ENCODE data around the gene COL11A2. TPM values are rescaled to one million over a fixed set of nuclear protein-coding genes. Genes with fewer than 3 reads are reported as not detected.

COL11A2 gene
- total and polyA plus RNA-seq, 2 donors (not counting 3 experiments of a cell fraction or from before 2014, with no cell fraction given) = 0.65 to 1.3 TPM

- TF ChIP-seq JUN (IDR thresholded peaks at IDR 0.05; ENCODE audit: borderline replicate concordance, insufficient read depth, insufficient read length, low read depth) = no peak
- TF ChIP-seq MAX (IDR thresholded peaks at IDR 0.05; ENCODE audit: insufficient read depth, insufficient read length) = no peak
- TF ChIP-seq CTCF (IDR thresholded peaks at IDR 0.05; ENCODE audit: extremely low read depth in 1 of 2, insufficient read depth in 1 of 2, low read depth in 1 of 2, low read length in 2 of 2) = no peak
- TF ChIP-seq POLR2A (IDR thresholded peaks at IDR 0.05; ENCODE audit: low read depth, low read length) = no peak
- no peak for TF ChIP-seq MYC (IDR thresholded peaks at IDR 0.05; ENCODE audit: low read depth, low read length)
- TF ChIP-seq EZH2 (IDR thresholded peaks at IDR 0.05; ENCODE audit: borderline replicate concordance, low read depth, low read length, severe bottlenecking) = no peak
- no peak overlapping the region for H2AFZ ChIP-seq (ENCODE audit: low read depth, low read length)
- no peaks in the 10 kb centered on the region for H3K36me3 ChIP-seq (ENCODE audit: control insufficient read depth in 2 of 2, extremely low read depth in 1 of 2, insufficient read depth in 2 of 2, low read length in 2 of 2)
- H3K27ac ChIP-seq (ENCODE audit: insufficient read depth, low read depth, low read length) = no peak overlapping the region
- BruUV-seq (replicated peaks) = no TSS peak
- ChIA-PET CTCF (no interaction called here), POLR2A (no interaction called here)
- H3K9me1 ChIP-seq (replicated peaks; ENCODE audit: control insufficient read depth, extremely low read depth, insufficient read depth, low read length) = no peaks in the 10 kb centered on the region
- intact Hi-C loops (cut with micrococcal nuclease) = no loop called here
- no peak overlapping the region for H3K4me3 ChIP-seq (replicated peaks in 1 of 3; ENCODE audit: insufficient read depth in 1 of 3, low read depth in 1 of 3, low read length in 3 of 3)
- no peak for FAIRE-seq
- dilution Hi-C loops (cut with MboI; ENCODE audit: extremely low pct_ligation_motif_present, low sequenced_read_pairs) = no loop called here
- H3K4me1 ChIP-seq (ENCODE audit: control insufficient read depth, extremely low read depth, insufficient read depth, low read length) = no peaks in the 10 kb centered on the region
- peaks cover 21 to 31% of the 10 kb centered on the region in 2 experiments for H3K27me3 ChIP-seq (ENCODE audit: control insufficient read depth in 2 of 2, insufficient read depth in 2 of 2, low read length in 2 of 2)
- no peak overlapping the region for H3K4me2 ChIP-seq (ENCODE audit: insufficient read depth, low read length)
- no peaks in the 10 kb centered on the region for H3K9me3 ChIP-seq (replicated peaks; ENCODE audit: control insufficient read depth, insufficient read depth, low read length)
- no peak overlapping the region for H3K9ac ChIP-seq (replicated peaks; ENCODE audit: extremely low read depth, insufficient read depth, low read length)
- no peaks in the 10 kb centered on the region for H3K79me2 ChIP-seq (ENCODE audit: control insufficient read depth, insufficient read depth, low read length)
- no peaks in the 10 kb centered on the region for H4K20me1 ChIP-seq (replicated peaks; ENCODE audit: control insufficient read depth, extremely low read depth, insufficient read depth, low read length)
- no peak for DNase-seq (ENCODE audit: low read depth, low spot score)
Observed at GRCh38 chr6:33132081-33132524, 60.2 kb downstream of the COL11A2 start.

GRCh38 chr6:33128318-33128717 is 63.9 kb downstream of the COL11A2 start:
- no peak overlapping the region for H3K9ac ChIP-seq (replicated peaks; ENCODE audit: extremely low read depth, insufficient read depth, low read length)
- no TSS peak for BruUV-seq (replicated peaks)
- H3K79me2 ChIP-seq (ENCODE audit: control insufficient read depth, insufficient read depth, low read length) = no peaks in the 10 kb centered on the region
- H3K9me1 ChIP-seq (replicated peaks; ENCODE audit: control insufficient read depth, extremely low read depth, insufficient read depth, low read length) = no peaks in the 10 kb centered on the region
- no peak for TF ChIP-seq CTCF (IDR thresholded peaks at IDR 0.05; ENCODE audit: extremely low read depth in 1 of 2, insufficient read depth in 1 of 2, low read depth in 1 of 2, low read length in 2 of 2)
- no peak for TF ChIP-seq GATA2 (IDR thresholded peaks at IDR 0.05; ENCODE audit: insufficient read depth, insufficient read length, low read depth, low read length)
- TF ChIP-seq MAX (IDR thresholded peaks at IDR 0.05; ENCODE audit: insufficient read depth, insufficient read length) = no peak
- no peak for TF ChIP-seq JUN (IDR thresholded peaks at IDR 0.05; ENCODE audit: borderline replicate concordance, insufficient read depth, insufficient read length, low read depth)
- no peak for TF ChIP-seq POLR2A (IDR thresholded peaks at IDR 0.05; ENCODE audit: low read depth, low read length)
- no peak for TF ChIP-seq EZH2 (IDR thresholded peaks at IDR 0.05; ENCODE audit: borderline replicate concordance, low read depth, low read length, severe bottlenecking)
- TF ChIP-seq FOS (IDR thresholded peaks at IDR 0.05; ENCODE audit: borderline replicate concordance, insufficient read depth, low read length) = no peak
- dilution Hi-C loops (cut with MboI; ENCODE audit: extremely low pct_ligation_motif_present, low sequenced_read_pairs) (no loop called here), intact Hi-C loops (cut with micrococcal nuclease) (no loop called here)
- no peak overlapping the region for H2AFZ ChIP-seq (ENCODE audit: low read depth, low read length)
- no peaks in the 10 kb centered on the region for H3K36me3 ChIP-seq (ENCODE audit: control insufficient read depth in 2 of 2, extremely low read depth in 1 of 2, insufficient read depth in 2 of 2, low read length in 2 of 2)
- peaks cover 21 to 33% of the 10 kb centered on the region in 2 experiments for H3K27me3 ChIP-seq (ENCODE audit: control insufficient read depth in 2 of 2, insufficient read depth in 2 of 2, low read length in 2 of 2)
- no peak overlapping the region for H3K4me3 ChIP-seq (replicated peaks in 1 of 3; ENCODE audit: insufficient read depth in 1 of 3, low read depth in 1 of 3, low read length in 3 of 3)
- CTCF ChIA-PET = interaction anchor here (1.4 to 4.3 kb wide), 3 partner anchors 9 to 33 kb away, joined by 4 to 55 read pairs (median 20); no protein-coding TSS in a partner anchor
- H4K20me1 ChIP-seq (replicated peaks; ENCODE audit: control insufficient read depth, extremely low read depth, insufficient read depth, low read length) = no peaks in the 10 kb centered on the region
- no peak for DNase-seq (ENCODE audit: low read depth, low spot score)
- POLR2A ChIA-PET = no interaction called here
- H3K27ac ChIP-seq (ENCODE audit: insufficient read depth, low read depth, low read length) = no peak overlapping the region
- no peak overlapping the region for H3K4me2 ChIP-seq (ENCODE audit: insufficient read depth, low read length)
- FAIRE-seq = no peak
- H3K4me1 ChIP-seq (ENCODE audit: control insufficient read depth, extremely low read depth, insufficient read depth, low read length) = no peaks in the 10 kb centered on the region
- no peaks in the 10 kb centered on the region for H3K9me3 ChIP-seq (replicated peaks; ENCODE audit: control insufficient read depth, insufficient read depth, low read length)

Data from endothelial cell of umbilical vein (primary cell).